GM11168 (cell line): Measurements from ENCODE around the gene PDE4D.
"Not testable (repeated sequence)": the region's sequence is repeated elsewhere in the genome, so short reads cannot be mapped to it uniquely, and the experiment has no call there.

Experiments used
- in situ Hi-C: fragments of 300-500 bp; cut with MboI; formaldehyde crosslinking; loops from one replicate; pipeline ENCODE4 v1.12.0; 2022; ENCODE audit warnings: low sequenced_read_pairs; ENCODE audit not compliant: unreplicated experiment

Gene PDE4D

GRCh38 chr5:59596586-59597350 is 296.8 kb downstream of the PDE4D start:
- in situ Hi-C loops = no loop called here

DNA sequence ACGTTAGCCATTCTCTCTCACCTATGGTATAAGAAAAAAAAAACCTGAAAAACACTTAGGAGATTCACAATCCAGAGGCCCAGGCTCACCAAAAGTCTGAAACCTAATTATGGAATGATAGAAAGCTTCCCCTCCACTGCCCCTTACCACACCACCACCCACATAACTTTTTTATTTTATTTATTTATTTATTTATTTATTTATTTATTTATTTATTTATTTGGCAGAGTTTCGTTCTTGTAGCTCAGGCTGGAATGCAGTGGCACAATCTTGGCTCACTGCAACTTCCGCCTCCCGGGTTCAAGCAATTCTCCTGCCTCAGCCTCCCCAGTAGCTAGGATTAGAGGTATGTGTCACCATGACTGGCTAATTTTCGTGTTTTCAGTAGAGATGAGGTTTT is 299.4 kb downstream of the PDE4D start:
- in situ Hi-C loops = not testable (repeated sequence)

GRCh38 chr5:59593439-59594007 is 300.0 kb downstream of the PDE4D start:
- in situ Hi-C loops = no loop called here

DNA sequence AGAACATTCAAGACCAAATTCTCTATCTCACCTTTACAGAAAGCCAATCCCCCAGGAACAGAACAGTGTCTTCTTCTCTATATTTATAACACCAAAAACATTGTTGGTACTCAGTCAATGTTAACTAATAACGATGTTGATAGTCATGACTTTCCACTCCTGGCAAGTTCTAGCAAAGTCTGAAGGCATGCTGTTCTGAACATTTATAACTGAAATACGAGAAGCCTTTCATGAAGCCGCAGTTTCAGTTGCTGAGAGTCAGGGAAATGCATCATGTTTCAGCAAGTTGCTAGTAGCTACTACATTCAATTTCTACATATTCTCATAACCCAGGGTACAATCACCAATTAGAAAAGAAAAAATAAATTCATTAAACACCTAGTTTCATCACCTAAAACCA is 301.4 kb downstream of the PDE4D start:
- in situ Hi-C loops = no loop called here

- in situ Hi-C loops = no loop called here
These were observed 302.4 kb downstream of the PDE4D start for GRCh38 chr5:59591162-59591561.

DNA sequence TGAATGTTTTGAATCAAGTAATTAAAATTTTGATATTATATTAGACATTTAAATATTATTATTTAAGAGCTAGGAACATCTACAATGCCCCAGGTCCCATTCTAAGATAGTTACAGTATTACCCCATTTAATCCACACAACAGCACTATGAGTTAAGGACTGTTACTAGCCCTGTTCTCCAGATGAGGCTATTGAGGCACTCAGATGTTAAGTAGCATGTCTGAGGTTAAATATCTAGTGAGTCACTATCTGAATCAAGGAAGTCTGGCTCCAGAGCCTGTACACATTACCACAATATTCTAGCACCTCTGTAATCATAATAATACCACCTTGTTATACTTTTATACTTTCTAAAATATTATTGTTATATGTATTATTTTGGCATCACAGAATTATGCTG is 304.6 kb downstream of the PDE4D start:
- in situ Hi-C loops = no loop called here

- in situ Hi-C loops = no loop called here
These were observed 305.8 kb downstream of the PDE4D start for GRCh38 chr5:59587489-59588337.

DNA sequence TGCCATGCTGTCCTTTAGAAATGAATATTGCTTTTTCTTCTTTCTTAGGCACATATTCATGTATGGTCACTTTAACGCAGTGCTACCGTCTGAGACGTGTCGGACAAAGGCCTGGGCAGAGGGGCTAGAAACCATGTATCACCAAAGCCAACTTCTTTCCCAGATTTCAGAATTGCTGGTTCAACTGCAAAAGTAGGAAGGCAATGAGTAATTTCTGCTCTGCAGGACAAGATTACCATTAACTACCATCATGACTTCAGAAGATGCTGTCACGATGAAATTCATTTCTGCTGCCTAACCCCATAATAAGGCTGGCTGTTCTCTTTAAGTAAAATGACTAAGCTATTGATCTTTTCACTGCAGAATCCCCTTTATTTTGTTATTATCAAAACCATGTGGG is 306.7 kb downstream of the PDE4D start:
- in situ Hi-C loops = no loop called here

DNA sequence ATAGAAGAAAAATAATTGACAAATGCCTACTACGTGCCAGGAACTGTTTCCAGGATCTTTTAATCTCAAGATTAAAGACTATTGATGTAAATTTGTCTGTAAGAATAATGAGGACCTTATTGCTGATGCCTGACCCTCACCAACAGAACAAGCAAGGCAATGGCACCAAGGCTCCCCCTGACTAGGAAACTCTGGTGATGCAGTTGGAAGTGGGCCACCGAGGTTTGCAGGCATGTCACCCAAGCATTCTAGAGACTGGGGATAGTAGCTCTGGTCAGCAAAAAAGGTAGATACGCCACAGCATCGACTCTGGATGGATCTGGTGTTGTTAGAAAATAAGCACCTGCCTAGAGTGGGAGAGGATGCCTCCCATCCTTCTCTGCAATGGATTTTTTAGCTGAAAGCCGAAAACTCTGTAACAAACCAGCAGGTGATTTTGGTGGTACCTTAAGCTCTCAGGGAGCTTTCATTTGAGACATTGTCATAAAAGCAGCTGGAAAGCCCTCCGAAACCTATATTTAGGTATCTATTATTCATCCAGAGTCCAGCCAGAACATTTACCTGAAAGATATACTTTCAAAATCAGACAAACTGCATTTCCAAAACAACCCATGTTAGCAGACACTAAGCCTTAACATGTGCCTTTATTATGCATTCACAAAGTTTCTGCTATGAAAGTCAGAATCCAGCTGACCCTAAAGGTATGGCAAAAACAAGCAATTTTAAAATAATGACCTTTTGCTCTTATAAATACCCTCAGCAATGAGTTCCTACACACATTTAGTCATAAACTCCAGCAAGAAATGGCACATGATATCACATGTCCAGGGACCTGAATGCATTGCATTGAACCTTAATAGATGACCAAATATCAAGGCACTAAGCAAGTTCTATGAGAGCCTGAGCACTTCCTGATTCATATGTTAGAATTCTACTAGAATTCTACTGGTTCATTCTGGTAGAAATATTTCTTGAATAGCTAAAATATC is 308.4 kb downstream of the PDE4D start:
- in situ Hi-C loops = no loop called here

DNA sequence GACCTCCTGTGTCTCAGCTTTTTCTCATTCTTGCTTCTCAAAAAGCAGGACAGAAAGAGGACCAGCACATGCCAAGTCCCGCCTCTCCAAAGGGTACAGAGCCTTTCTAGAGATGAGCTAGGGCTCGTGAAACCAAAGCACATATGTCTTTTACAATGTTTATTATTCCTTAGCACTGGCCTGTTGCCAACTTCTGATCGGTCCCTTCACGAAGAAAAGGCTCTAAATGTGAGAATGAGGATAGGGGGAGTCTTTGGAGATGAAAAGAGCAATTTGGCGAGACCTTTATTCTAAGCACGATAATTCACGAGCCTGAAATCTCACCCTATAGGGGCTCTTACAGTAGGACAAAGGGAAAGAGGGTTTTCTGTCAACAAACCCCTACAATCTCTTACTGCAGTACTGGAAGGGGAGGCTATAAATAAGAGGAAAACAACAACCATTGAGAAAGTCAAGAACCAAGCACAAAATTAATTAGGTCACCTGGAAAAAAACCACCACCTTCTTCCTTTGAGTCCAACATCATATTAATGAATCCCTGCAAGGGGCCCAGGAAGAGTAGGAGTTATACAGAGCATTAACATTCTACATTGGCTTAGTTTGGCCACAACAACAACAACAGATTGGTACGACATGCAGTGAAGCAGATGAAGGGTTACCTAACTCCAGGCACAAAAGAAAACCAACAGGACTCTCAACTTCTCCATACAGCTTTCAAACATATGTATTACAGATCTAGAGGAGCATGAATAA is 309.5 kb downstream of the PDE4D start:
- in situ Hi-C loops = no loop called here

DNA sequence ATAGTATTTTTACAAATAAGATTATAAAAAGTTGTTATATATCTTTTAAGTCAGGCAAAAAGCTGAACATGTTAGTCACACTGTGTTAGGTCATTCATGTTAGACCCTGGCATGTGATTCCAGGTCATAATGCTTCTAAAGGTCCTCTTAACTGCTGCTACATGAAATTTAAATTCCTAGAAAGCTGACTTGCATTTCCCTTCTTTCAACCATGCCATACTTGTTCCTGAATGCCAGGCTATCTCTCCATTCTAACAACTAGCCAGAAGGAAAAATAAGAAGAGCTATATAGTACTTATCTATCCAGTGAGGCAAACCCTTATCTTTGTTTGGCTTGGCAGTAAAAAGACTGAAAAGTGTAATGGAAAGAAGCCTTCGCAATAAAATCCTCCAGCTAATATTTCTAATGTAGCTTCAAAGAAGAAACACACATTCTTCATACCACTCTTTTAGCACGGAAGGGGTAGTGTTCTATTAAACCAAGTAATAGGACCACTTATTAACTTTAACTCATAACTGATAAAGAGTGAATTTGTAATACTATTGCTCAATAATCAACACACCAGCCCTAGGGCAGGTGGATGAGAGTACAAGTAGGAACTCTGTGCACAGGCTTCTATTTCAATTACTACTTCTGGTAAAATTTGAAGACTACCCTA is 310.2 kb downstream of the PDE4D start:
- in situ Hi-C loops = no loop called here

DNA sequence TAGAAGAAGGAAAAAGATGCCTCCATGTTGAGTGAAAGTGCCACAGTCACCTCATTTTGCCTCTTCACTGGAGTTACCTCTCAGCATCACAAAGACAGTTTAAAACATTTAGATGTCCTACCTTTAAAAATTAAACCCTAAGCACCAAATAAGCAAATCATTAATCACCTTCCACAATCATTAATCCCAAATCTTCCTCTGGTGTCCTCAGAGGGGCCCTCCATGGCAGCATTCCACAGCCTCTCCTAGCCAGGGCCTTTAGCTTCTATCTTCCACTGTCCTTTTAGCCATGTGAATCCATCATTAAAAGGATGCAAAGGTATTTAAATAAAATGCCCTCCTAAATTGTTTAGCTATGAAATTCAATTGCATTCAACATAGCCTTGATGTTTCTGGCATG is 310.8 kb downstream of the PDE4D start:
- in situ Hi-C loops = no loop called here

GRCh38 chr5:59579824-59580167 is 313.7 kb downstream of the PDE4D start:
- in situ Hi-C loops = no loop called here

DNA sequence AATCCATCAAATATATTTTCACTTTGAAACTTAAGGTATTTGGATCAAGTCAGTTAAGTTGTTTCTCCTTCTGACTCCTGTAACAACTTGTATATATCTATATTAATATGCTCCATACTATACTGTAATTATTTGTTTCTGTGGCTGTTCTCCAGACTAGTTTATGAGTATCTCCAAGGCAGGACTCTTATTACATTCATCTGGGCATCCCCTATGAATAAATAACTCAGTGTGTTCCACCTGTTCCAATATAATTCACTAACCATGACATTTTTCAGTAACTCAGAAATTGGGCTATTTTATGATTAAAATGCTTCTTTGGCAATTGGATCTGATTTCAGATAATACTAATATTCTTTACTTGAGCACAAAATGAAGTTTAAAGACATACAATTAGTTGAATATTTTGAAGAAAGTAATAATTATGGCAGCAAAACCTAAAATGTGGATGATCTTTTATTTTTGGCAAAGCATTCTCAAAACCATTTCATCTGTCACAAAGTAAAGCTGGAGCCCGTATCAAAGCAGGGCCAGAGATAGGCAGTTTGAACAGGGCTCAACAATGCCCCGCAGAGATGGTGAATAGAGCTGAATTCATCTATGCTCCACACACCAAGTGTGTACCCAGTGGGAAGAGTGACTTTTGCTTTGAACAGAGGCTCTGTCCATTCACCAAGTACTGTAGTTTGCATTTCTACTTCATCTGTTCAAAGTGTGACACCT is 314.3 kb downstream of the PDE4D start:
- in situ Hi-C loops = no loop called here

GRCh38 chr5:59577485-59577884 is 316.0 kb downstream of the PDE4D start:
- in situ Hi-C loops = no loop called here

DNA sequence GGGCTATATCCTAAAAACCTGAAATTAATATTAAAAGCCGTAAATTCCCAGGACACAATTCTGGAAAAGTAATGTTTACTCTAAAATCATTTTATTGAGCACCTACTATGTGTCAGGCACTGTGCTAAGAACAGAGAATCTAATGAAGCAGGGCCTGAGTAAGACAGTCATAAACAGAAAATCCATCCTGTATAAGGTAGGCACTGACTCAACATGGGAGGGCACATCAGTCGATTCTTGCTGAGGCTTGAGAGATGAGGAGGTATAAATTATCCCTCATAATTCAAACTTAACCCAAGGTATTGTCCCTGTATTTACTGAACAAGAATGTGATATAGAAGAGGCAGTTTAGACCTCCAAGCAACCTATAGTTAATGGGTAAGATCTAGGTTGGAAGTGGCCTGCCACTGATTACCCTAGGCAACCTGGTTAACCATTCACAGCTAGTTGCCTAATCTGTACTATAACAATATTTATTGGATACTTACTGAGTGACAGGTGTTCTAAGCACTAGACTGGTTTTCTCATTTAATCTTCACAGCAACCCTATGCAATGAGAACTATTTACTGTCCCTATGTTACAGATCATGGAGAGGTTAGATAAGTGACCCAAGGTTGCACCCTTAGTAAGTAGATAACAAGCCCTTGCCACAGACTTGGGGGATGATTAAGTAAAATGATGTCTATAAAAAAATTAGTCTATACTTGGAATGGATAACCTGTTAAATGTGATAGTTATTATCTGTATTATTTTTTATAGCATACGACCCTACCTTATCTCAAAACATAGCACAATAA is 317.7 kb downstream of the PDE4D start:
- in situ Hi-C loops = no loop called here

- in situ Hi-C loops = not testable (repeated sequence)
These were observed 320.0 kb downstream of the PDE4D start for GRCh38 chr5:59573509-59573908.

DNA sequence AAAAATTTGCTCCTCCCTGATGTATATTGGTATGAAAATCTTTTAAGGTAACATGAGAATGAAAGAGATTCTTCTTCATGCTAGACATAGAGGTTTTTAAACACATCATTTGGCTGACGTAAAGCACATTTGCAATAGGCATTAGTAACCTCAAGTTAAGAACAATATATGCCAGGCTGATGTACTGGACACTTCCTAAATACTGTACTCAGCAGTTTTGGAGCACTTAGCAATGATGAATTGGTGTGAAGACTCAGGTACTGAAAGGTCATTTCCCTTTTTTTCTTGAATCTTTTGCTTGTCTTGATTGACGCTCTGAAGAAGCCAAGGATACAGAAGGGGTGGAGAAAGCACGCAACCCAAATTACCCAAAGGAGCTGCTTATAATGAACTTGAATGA is 322.5 kb downstream of the PDE4D start:
- in situ Hi-C loops = no loop called here
